AG04449 (cell line): ENCODE results near the gene MALRD1.

Experiments used
- CTCF ChIA-PET: fragments of 350-600 bp; formaldehyde crosslinking; extraction: SDS; loops from one replicate; lab custom pipeline; 2021; ENCODE audit warnings: antibody characterized with exemption; lab: Yijun Ruan, JAX
- POLR2A ChIA-PET: fragments of 400-600, 350-600 bp; formaldehyde crosslinking; extraction: SDS; loops from one replicate; lab custom pipeline; 2020; ENCODE audit warnings: antibody characterized with exemption, inconsistent platforms; lab: Yijun Ruan, JAX
- DNase-seq: peaks from one replicate; pipeline ENCODE4 v3.0.0-alpha.2; 2010; ENCODE audit warnings: low read depth, low spot score
- H3K4me3 ChIP-seq: 2 replicates; pipeline ENCODE4 v1.5.1; 2011; ENCODE audit warnings: low read depth, mild to moderate bottlenecking, control low read depth, low read length
- CTCF ChIP-seq: IDR thresholded peaks from one replicate; pipeline ENCODE4 v1.5.1; 2011; ENCODE audit warnings: mild to moderate bottlenecking, moderate library complexity, low read length, control low read depth, inconsistent platforms; ENCODE audit not compliant: insufficient read depth; ENCODE audit errors: missing control alignments

MALRD1 gene

GRCh38 chr10:19561181-19561580, 512.6 kb downstream of the MALRD1 start:
- DNase-seq: no peak
- TF ChIP-seq CTCF: no peak
- CTCF ChIA-PET: no interaction called here
- POLR2A ChIA-PET: no interaction called here
- H3K4me3 ChIP-seq: no peak overlapping the region

GRCh38 chr10:19563388-19564141, 515.0 kb downstream of the MALRD1 start:
- CTCF ChIA-PET: no interaction called here
- TF ChIP-seq CTCF: no peak
- DNase-seq: no peak
- POLR2A ChIA-PET: no interaction called here
- H3K4me3 ChIP-seq: no peak overlapping the region

- no peak overlapping the region for H3K4me3 ChIP-seq
- ChIA-PET CTCF (no interaction called here), POLR2A (no interaction called here)
- no peak for TF ChIP-seq CTCF
- DNase-seq: no peak
Measured at GRCh38 chr10:19570120-19570519, 521.5 kb downstream of the MALRD1 start.

- CTCF ChIA-PET: no interaction called here
- TF ChIP-seq CTCF: no peak
- no peak overlapping the region for H3K4me3 ChIP-seq
- POLR2A ChIA-PET: no interaction called here
- DNase-seq: no peak
Measured at GRCh38 chr10:19570991-19571390, 522.4 kb downstream of the MALRD1 start.

- POLR2A ChIA-PET: no interaction called here
- no peak for TF ChIP-seq CTCF
- CTCF ChIA-PET: no interaction called here
Measured at GRCh38 chr10:19572056-19572455, 523.5 kb downstream of the MALRD1 start.

GRCh38 chr10:19576576-19576975, 528.0 kb downstream of the MALRD1 start:
- no peak overlapping the region for H3K4me3 ChIP-seq
- no peak for DNase-seq
- TF ChIP-seq CTCF: no peak
- POLR2A ChIA-PET: no interaction called here
- CTCF ChIA-PET: no interaction called here

More at GRCh38 chr10:19572056-19572455, 523.5 kb downstream of the MALRD1 start:
- no peak overlapping the region for H3K4me3 ChIP-seq
- no peak for DNase-seq
